Measurements from ENCODE around the gene APBB2.
A peak's percentile ranks its signal among the peaks of the same experiment; 100 is the strongest.

DNA sequence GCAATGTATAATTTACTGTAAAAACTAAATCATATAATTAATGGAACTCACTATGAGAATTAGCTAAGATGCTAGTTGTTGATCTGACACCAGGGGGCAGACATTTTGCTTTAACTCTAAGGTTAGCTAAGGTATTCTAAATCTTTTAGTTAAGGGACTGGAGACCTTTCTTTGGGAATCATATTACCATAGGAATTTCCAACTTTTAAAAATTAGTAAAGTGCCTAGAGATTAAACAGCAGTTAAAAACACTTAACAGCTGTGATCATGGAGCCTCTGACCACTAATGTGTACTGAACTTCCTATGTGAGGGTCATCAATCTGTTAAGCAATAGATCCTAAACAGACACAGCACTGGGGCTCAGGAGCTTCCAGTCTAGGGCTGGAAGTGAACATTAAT is 238.0 kb downstream of the APBB2 start:
- TF ChIP-seq, protein P1, sequence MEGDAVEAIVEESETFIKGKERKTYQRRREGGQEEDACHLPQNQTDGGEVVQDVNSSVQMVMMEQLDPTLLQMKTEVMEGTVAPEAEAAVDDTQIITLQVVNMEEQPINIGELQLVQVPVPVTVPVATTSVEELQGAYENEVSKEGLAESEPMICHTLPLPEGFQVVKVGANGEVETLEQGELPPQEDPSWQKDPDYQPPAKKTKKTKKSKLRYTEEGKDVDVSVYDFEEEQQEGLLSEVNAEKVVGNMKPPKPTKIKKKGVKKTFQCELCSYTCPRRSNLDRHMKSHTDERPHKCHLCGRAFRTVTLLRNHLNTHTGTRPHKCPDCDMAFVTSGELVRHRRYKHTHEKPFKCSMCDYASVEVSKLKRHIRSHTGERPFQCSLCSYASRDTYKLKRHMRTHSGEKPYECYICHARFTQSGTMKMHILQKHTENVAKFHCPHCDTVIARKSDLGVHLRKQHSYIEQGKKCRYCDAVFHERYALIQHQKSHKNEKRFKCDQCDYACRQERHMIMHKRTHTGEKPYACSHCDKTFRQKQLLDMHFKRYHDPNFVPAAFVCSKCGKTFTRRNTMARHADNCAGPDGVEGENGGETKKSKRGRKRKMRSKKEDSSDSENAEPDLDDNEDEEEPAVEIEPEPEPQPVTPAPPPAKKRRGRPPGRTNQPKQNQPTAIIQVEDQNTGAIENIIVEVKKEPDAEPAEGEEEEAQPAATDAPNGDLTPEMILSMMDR (IDR thresholded peaks at IDR 0.05) = peak in 5 of 7 experiments; percentile 46 to 66 (median 64)
- TF ChIP-seq POLR2A (IDR thresholded peaks at IDR 0.05) = no peak
